ENCODE results near the gene LCORL.

DNA sequence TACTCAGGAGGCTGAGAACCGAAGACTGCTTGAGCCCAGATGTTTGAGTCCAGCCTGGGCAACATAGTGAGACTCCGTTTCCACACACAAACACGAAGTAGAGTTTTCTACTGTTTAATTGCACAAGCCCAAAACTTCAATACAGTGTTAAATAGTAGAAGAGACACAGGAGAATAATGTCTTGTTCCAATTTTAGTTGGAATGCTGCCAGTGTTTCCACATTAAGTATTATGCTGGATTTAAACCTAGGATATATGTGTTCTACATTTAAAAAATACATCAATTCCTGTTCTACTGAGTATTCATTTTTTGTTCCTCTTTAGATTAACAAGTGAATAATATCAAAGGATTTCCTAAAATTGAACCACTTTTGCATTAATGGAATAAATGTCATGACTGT lies 91.3 kb downstream of the LCORL start:
- TF ChIP-seq CTCF (IDR thresholded peaks at IDR 0.05) (no peak), ZFX (IDR thresholded peaks at IDR 0.05; ENCODE audit: borderline replicate concordance) (no peak)

Measured in 22Rv1 (cell line).